ENCODE measurements around the gene OLFM3.

DNA sequence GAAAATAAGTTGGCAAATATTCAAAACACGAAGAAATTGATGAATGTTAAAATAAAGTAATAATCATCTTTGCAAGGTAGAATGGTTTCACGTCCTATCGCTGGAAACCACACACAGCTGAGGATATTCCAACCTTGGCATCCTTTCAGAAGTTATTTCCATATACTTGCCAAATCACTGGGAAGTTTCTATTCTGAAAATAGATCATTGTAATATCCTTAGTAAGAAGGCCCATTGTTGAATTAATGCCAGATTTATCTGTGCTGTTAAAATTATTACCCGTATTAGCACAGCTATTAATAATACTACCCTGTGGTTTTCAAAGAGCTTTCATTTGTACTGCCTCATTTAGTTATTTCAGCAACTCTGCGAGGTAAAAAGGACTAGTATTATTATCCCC is 81.1 kb downstream of the OLFM3 start:
- TF ChIP-seq, protein P1, sequence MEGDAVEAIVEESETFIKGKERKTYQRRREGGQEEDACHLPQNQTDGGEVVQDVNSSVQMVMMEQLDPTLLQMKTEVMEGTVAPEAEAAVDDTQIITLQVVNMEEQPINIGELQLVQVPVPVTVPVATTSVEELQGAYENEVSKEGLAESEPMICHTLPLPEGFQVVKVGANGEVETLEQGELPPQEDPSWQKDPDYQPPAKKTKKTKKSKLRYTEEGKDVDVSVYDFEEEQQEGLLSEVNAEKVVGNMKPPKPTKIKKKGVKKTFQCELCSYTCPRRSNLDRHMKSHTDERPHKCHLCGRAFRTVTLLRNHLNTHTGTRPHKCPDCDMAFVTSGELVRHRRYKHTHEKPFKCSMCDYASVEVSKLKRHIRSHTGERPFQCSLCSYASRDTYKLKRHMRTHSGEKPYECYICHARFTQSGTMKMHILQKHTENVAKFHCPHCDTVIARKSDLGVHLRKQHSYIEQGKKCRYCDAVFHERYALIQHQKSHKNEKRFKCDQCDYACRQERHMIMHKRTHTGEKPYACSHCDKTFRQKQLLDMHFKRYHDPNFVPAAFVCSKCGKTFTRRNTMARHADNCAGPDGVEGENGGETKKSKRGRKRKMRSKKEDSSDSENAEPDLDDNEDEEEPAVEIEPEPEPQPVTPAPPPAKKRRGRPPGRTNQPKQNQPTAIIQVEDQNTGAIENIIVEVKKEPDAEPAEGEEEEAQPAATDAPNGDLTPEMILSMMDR (IDR thresholded peaks at IDR 0.05), result no peak
- TF ChIP-seq POLR2AphosphoS5 (IDR thresholded peaks at IDR 0.05), result no peak

Measured in stomach (tissue), 4 donors.